Midbrain (tissue), 1 donor: Measurements from ENCODE around the gene PRR14L.
A peak's percentile ranks its signal among the peaks of the same experiment; 100 is the strongest.
"Not testable (repeated sequence)": the region's sequence is repeated elsewhere in the genome, so short reads cannot be mapped to it uniquely, and the experiment has no call there.

ENCODE experiments used
- DNase-seq: peaks from one replicate; lab custom pipeline; 2025; lab: John Stamatoyannopoulos, UW

The PRR14L gene

DNA sequence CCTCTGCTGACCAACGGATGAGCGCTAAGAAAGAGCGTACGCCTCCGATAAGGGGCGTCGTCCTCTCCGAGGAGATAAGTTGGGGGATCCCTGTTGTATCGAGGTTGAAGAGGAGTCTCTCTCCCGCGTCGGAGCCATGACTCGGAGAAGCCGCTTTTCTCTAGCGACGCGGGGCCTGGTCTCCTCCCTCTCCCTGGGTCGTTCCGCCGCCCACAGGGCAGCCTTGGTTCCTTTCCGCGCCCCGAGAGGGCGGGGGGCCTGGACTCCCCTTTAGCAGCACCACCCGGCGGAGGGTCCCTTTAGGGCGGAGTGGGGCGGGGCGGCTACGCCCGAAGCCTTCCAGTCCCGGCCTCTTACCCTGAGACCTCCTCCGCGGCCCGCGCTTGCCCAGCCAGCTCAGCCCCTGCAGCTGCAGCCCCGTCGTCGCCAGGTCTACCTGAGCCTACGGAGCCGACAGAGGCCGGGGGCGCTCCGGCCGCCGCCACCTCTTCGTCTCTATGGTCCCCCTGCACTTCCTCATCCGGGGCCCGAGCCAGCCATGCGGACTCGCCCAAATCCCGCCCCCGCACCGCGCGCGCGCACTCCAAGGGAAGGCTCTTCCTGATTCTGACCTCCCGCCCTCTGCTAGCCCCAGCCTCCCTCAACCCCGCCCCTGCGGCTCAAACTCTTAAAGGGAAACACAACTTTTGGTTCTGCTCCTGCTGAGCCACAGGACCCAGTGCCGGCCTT, at the start of gene PRR14L:
TSS of gene PRR14L (minus strand) at position 497 of the 729 bp plus-strand sequence. CDS start 11,272 bp downstream, outside the sequence.
- DNase-seq = peak; percentile 98

DNA sequence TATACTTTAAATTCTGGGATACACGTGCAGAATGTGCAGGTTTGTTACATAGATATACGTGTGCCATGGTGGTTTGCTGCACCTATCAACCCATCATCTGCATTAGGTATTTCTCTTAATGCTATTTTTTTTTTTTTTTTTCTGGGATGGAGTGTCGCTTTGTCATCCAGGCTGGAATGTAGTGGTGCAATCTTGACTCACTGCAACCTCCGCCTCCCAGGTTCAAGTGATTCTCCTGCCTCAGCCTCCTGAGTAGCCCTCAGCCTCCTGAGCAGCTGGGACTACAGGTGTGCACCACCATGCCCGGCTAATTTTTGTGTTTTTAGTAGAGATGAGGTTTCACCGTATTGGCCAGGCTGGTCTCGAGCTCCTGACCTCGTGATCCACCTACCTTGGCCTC, 49.4 kb upstream of the PRR14L start:
- DNase-seq = not testable (repeated sequence)

DNA sequence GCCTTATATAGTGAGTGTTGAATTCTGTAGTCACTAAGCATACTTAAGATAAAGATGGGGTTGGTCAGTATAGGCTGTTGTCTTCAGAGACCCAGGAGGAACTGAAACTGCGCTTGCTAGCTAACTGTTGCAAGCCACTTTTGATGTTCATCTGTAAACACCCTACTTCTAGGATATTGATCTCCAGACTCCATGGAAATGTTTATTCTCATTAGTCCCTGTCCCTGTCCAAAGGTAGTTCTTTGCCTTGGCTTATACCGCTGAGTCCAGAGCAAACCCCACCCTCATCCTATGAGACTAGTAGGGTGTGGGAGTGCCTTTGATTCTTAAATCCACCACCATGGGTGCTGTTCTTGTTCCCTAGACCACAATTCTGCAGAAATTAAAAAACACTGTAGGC, 40.3 kb upstream of the PRR14L start:
- peak; percentile 4 for DNase-seq

DNA sequence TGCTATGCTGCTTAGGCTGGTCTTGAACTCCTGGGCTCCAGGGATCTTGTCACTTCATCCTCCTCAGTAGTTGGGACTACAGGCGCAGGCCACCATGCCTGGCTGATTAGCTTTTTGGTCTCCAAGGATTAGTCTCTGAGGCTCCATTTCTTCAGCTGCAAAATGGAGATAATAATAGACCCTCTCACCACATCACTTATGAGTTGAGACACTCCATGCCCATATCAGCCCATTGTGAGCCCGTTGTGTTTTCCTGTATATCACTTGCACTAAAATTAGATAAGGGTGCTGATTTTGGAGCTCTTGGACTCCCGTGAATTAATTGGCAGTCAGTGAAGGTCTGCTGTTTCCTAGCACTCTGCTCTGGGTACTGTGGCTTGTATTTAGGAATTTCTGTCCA, 39.9 kb upstream of the PRR14L start:
- no peak for DNase-seq

DNA sequence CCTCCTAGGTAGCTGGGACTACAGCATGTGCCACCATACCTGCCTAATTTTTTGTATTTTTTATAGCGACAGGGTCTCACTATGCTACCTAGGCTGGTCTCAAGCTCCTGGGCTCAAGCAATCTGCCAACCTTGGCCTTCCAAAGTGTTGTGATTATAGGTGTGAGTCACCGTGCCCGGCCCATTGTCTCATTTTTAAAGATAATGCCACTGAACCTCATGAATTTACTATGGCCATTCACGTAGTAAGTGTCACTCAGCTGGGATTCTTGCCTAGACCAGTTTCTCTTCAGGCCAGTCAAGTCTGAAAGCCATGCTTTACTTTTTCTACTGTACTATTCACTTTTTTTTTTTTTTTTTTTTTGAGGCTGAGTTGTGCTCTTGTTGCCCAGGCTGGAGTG, 26.3 kb upstream of the PRR14L start:
- DNase-seq = no peak

DNA sequence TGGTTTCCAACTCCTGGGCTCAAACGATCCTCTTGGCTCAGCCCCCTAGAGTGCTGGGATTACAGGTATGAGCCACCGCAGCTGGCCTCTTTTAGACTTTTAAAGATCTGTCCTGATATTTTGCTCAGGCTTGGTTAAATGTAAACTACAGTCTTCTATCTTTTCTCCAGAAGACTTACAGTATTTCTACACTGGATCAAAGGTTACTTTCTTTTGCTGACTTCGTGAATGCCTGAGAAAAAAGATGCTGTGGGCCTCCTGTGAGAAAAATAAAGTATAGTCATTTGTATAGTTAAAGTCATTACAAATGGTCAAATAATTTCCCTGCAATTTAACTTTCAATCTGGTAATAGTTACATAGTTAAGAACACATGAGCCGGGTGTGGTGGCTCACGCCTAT, 23.5 kb upstream of the PRR14L start:
- DNase-seq = no peak

DNA sequence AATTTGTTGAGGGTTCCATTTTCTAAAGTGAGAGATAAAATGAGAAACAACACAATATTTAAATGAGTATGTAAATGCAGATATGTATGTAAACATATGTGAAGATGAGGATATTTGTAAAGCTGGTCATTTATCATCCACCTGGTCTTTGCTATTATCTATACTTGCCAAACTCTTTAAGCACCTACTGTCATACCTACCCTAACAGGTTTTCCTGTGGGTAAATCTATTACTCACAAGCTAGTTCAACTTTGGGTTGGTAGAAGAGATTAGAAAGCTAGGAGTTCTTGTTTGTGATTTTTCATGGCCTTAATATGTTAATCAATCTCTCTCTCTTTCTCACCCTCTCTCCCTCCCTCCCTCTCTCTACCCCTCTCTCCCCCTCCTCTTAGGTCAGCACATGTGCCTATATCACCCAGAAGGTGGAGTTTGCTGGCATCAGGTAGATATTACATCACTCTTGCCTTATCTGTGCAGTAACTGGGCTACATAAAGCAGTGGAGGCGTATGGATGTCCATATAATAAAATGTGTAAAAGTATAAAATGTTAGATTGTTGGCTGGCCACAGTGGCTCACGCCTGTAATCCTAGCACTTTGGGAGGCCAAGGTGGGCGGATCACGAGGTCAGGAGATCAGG, 18.6 kb upstream of the PRR14L start:
- DNase-seq = no peak

DNA sequence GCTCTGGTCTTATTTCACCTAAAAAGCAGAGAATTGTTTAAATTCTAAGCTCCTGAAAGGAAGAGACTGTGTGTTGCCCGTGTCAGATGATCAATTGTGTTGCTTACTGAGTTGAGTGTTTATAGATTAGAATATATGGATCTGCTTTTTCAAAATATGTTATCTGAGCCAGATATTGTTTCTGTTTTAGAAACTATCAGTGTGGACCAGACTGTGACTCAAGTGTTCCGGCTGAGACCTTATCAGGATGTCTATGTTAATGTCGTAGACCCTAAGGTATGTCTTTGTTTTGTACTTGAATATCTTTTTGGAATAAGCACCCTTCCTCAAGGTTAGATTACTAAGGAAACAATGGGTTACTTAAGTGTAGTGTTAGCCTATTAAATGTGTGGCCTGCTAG, 14.9 kb upstream of the PRR14L start:
- no peak for DNase-seq

DNA sequence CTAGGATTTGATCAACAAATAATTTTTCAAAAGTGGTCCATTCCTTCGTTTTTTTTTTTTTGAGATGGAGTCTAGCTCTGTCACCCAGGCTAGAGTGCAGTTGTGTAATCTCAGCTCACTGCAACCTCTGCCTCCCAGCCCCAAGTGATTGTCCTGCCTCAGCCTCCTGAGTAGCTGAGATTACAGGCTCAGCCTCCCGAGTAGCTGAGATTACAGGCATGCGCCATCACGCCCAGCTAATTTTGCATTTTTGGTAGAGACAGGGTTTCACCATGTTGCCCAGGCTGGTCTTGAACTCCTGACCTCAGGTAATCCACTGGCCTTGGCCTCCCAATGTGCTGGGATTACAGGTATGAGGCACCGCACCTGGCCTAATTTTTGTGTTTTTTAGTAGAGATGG, 8.9 kb upstream of the PRR14L start:
- DNase-seq = not testable (repeated sequence)

DNA sequence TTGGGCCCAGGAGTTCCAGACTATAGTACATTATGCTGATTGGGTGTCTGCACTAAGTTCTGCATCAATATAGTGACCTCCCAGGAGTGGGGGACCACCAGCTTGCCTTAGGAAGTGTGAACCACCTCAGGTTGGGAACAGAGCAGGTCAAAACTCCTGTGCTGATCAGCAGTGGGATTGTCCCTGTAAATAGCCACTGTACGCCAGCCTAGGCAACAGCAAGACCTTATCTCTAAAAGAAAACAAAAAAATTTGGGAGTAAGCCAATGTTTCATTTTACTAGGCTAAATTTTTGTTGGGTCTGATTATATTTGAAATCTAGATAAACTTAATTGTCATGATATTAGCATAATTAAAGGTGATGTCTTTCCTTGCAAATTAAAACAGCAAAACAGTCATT, 7.3 kb upstream of the PRR14L start:
- no peak for DNase-seq

DNA sequence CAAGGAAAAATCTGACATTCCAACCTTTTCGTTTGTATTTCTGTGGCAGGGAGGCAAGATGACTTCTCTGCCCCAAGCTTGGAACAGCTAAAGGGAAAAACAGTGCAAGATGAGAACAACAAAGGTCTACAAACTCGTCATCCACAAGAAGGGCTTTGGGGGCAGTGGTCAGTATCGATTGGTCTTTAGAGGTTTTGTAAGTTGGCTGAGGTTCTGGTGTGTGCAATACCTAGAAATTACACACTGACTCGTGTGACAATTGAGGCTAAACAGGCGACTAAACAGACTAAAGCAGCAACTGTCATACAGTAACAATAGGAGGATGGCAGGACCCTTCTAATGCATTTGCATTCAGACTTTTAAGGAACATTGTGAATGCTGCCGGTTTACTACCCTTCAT, 4.9 kb upstream of the PRR14L start:
- no peak for DNase-seq

DNA sequence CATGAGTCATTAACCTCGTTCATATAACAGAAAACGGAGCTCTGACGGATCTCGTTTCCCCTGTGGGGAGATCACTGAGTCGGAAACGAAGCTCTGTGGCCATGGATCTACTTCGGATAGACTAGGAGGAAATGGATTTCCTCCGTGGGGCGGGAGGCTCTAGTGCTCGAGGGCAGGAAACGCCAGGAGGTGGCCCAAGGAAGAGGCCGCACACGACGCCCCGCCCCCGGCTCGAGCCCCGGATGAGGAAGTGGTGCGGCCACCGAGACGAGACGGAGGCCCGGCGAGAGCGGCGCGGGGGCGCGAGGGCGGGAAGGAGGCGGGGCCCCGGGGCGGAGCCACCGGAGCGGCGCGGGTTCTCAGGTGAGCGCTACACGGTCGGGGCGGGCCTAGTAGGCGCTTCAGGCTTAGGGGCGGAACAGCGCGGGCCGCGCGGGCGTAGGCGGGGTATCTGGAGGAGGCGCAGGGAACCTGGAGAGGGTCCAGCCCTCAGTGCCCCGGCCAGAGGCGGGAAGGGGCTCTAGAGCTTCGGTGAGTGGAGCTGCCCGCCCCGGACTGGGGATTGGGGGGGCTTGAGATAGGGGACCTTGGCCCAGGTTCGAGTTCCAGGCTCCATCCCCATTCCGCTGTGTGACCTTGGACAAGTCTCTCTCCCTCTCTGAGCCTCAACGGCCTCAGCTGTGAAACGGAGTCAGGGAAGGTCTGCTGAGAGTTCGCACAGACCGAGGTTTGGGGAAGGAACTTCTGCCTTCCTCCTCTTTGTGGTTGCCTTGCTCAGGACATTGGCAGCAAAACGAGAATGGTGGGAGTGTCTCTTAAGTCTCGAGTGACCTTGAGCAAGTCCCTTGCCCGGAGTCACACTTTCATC, 3.9 kb upstream of the PRR14L start, which contains the start of gene DEPDC5:
TSS of gene DEPDC5 (plus strand) at position 386 of the 868 bp plus-strand sequence. CDS start 903 bp downstream, outside the sequence.
- peak; percentile 95 for DNase-seq

DNA sequence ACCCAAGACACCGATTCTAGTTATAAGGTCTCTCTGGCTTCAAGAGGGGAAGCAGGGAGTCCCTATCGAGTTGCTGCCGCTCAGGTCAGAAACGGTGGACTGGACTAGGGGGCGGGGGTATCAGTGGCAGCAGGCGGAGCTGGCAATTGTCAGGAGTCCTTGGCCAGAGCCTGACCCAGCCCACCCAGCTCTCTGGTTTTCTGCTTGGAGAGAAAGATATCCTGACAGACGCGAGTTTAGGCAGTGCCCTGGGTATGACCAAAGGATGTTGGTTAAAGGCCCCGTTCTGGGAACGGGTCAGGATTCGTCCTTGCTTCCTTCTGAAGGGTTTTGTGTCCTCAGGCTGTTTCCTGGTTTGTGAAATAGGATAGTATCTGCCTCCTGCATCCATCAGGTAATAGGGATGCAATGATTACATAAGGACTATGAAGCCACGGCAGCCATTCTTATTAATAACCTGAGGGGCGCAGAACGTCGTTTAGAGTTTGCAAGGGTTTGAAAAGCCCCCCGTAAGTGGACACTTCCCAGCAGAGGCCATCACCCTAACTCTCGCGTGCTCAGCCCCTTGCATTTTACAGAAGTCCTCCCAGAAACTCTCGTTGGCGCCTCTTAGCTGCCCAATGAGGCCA, 3.2 kb upstream of the PRR14L start:
- no peak for DNase-seq

DNA sequence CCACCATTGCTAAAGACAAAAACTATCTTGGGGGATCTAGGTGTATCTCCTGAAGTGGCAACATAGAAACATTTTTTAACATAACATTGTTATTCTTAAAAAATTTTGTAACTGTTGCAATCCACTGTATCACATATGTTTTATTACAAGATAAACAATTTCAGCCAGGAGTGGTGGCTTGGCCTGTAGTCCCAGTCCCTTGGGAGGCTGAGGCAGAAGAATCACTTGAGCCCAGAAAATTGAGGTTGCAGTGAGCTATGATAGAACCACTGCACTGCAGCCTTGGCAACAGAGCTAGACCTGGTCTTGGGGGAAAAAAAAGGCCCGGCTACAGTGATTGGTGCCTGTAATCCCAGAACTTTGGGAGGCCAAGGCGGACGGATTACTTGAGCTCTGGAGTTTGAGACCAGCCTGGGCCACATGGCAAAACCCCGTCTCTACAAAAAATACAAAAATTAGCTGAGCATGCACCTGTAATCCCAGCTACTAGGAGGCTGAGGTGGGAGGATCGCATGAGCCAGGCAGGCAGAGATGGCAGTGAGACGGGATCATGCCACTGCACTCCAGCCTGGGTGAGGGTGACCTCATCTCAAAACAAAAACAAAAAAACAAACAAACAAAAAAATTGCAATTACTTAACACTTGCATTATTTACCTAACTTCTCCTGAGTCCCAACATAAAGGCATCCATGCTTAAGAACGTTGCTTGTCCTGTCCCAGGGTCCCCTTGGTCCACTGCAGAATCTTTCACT, 2.3 kb upstream of the PRR14L start:
- no peak for DNase-seq

DNA sequence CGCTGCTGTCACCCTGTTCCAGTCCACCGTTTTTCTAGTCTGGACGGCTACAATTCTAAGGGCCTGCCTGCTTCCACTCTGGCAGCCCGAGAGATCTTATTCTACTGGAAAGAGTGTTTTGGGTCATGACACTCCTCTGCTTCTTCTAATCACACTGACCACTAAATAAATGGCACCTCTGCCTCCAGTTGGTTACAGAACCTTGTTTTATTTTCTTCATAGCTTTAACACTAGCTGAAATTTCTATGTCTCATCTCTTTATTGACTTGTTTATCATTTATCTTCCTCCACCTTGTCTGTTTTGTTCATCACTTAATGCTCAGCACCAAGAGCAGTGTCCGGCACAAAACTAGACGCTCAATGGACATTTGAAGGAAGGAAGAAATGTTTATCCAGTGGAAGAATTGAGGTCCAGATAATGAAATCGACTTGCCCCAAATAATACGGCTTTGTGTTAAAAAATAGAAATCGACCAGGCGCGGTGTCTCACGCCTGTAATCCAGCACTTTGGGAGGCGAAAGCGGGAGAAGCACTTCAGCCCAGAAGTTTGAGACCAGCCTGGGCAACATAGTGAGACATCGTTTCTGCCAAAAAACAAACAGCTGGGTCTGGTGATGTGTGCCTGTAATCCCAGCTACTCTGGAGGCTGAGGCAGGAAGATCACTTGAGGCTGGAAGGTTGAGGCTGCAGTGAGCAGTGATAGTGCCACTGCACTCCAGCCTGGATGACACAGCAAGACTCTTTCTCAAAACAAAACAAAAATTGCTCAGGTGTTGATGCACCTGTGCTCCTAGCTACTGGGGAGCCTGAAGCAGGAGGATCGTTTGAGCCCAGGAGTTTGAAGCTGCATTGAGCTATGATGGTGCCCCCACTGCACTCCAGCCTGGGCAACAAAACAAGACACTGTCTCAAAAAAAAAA, 693 bp upstream of the PRR14L start:
- no peak for DNase-seq

DNA sequence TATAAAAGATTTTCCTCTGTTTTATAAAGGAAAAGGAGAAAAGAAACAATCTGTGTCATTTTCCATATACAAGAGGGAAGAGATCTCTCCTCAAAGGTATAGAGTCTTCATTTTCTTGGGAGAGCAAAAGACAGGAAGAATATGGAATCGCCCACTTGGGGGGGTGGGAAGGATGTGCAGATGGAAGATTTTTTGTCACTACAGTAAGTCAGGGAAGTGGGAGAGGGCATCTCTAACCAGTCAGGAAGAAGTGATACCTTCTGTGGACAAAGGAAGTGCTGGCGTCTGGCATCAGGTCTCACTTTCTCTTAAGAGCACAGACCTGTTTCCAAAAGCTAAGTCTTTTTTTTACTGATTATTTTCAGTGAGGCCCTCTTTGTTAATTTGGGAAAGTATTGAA, 1.4 kb downstream of the PRR14L start:
- DNase-seq = no peak

DNA sequence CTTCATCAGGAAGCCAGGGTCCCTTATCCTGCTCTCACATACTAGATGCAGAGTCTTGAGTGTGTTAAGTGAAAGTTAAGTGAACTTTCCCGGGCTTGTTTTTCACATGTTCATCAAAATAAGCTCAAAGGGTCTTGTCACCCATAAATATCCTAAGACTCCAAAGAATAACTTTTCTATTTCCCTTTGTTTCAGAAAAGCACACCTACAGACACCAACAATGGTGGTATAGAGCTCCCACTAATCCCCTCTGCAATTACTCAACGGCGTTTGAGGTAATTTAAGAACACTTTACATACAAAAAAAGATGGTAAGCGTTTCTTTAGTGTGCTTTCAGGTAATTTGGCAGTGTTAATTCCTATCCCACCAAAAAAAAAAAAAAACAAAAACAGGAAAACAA, 2.5 kb downstream of the PRR14L start:
- no peak for DNase-seq

DNA sequence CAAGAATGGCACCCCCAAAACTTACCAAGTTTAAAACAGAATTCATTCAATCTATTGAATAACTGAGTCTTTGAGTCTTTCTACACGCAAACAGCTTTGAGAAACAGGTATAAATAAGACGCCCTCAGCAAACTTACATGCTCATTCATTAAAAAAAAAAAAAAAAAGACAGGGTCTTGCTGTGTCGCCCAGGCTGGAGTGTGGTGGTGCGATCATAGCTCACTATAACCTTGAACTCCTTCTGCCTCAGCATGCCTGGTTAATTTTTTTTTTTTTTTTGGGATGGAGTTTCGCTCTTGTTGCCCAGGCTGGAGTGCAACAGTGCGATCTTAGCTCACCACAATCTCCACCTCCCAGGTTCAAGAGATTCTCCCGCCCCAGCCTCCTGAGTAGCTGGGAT, 6.1 kb downstream of the PRR14L start:
- no peak for DNase-seq

DNA sequence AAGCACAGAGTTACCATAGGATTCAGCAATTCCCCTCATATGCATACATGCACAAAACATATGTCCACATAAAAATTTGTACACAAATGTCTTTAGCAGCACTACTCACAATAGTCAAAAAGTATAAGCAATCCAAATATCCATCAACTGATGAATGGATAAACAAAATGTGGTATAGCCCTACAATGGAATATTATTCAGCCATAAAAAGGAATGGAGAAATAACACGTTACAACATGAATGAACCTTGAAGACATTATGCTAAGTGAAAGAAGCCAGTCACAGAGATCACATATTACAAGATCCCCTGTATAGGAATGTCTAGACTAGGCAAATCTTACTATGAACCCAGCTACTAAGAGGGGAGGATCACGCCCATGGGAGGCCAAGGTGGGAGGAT, 7.2 kb downstream of the PRR14L start:
- no peak for DNase-seq

DNA sequence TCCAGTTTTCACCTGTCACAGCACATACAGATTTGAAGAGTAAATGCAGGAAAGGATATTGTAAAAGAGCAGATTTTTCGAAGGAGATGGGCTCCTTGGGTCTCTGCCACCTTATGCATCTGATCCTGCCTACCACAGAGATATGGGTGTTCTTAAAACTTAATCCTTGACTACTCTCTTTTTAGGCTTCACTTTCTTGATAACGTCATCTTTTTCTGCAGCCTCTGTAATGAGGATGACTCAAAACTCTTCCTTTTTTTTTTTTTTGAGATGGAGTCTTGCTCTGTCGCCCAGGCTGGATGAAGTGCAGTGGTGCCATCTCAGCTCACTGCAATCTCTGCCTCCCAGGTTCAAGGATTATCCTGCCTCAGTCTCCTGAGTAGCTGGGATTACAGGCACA, 7.8 kb downstream of the PRR14L start:
- no peak for DNase-seq
